SK-N-SH treated with all-trans-retinoic acid at 6 μM for 48 hours (cell line): Measurements from ENCODE around the gene DLG1.

Source experiments
- ATAC-seq: fragments of 200-7000 bp; cut with Tn5 transposase; 3 replicates; pipeline ENCODE4 v1.9.1; 2020; ENCODE audit warnings: mild to moderate bottlenecking, moderate library complexity
- ARNTL ChIP-seq: fragments of 450-650 bp; formaldehyde crosslinking; IDR thresholded peaks from 2 replicates; pipeline ENCODE4 v1.5.0; 2020; ENCODE audit warnings: low read depth, mild to moderate bottlenecking, moderate library complexity, borderline replicate concordance
- BACH2 ChIP-seq: fragments of 250-450 bp; sonication (Bioruptor Pico); IDR thresholded peaks from 2 replicates; pipeline ENCODE4 v1.9.0; 2021; ENCODE audit warnings: mild to moderate bottlenecking, borderline replicate concordance
- CREB5 ChIP-seq: fragments of 250-450 bp; sonication (Bioruptor Pico); IDR thresholded peaks from 2 replicates; pipeline ENCODE4 v1.5.1; 2020; ENCODE audit warnings: low read depth, mild to moderate bottlenecking, moderate library complexity
- CSDC2 ChIP-seq: fragments of 250-450 bp; sonication (Bioruptor Pico); IDR thresholded peaks from 2 replicates; pipeline ENCODE4 v1.5.0; 2020; ENCODE audit warnings: mild to moderate bottlenecking, moderate library complexity
- ESRRG ChIP-seq: fragments of 250-450 bp; sonication (Bioruptor Pico); IDR thresholded peaks from 2 replicates; pipeline ENCODE4 v1.6.1; 2021; ENCODE audit warnings: mild to moderate bottlenecking
- GLIS3 ChIP-seq: fragments of 250-450 bp; sonication (Bioruptor Pico); IDR thresholded peaks from 2 replicates; pipeline ENCODE4 v1.5.0; 2020; ENCODE audit warnings: mild to moderate bottlenecking, moderate library complexity
- ISL1 ChIP-seq: fragments of 250-450 bp; sonication (Bioruptor Pico); IDR thresholded peaks from 2 replicates; pipeline ENCODE4 v2.1.2; 2022; ENCODE audit warnings: mild to moderate bottlenecking, moderate library complexity
- OSR1 ChIP-seq: fragments of 250-450 bp; sonication (Bioruptor Pico); IDR thresholded peaks from 2 replicates; pipeline ENCODE4 v1.8.0; 2022; ENCODE audit warnings: moderate library complexity, mild to moderate bottlenecking, inconsistent platforms
- PATZ1 ChIP-seq: fragments of 250-450 bp; sonication (Bioruptor Pico); IDR thresholded peaks from 2 replicates; pipeline ENCODE4 v1.8.0; 2020; ENCODE audit warnings: mild to moderate bottlenecking, moderate library complexity, borderline replicate concordance
- PPARA ChIP-seq: fragments of 250-450 bp; sonication (Bioruptor Pico); IDR thresholded peaks from 2 replicates; pipeline ENCODE4 v1.5.0; 2020; ENCODE audit warnings: mild to moderate bottlenecking, borderline replicate concordance
- RARB ChIP-seq: fragments of 250-450 bp; sonication (Bioruptor Pico); IDR thresholded peaks from 2 replicates; pipeline ENCODE4 v1.8.0; 2021; ENCODE audit warnings: mild to moderate bottlenecking, moderate library complexity
- SNAI2 ChIP-seq: fragments of 250-450 bp; sonication (Bioruptor Pico); IDR thresholded peaks from 2 replicates; pipeline ENCODE4 v1.5.0; 2020; ENCODE audit warnings: mild to moderate bottlenecking, moderate library complexity
- TCF4 ChIP-seq: fragments of 250-450 bp; sonication (Bioruptor Pico); IDR thresholded peaks from 2 replicates; pipeline ENCODE4 v1.8.0; 2021; ENCODE audit warnings: mild to moderate bottlenecking, moderate library complexity, borderline replicate concordance
- TOX ChIP-seq: fragments of 250-450 bp; sonication (Bioruptor Pico); IDR thresholded peaks from 2 replicates; pipeline ENCODE4 v1.8.0; 2021; ENCODE audit warnings: mild to moderate bottlenecking, moderate library complexity, borderline replicate concordance
- TSHZ2 ChIP-seq: fragments of 250-450 bp; sonication (Bioruptor Pico); IDR thresholded peaks from 2 replicates; pipeline ENCODE4 v1.5.0; 2020; ENCODE audit warnings: mild to moderate bottlenecking, moderate library complexity
- ZC3H10 ChIP-seq: fragments of 250-450 bp; sonication (Bioruptor Pico); IDR thresholded peaks from 2 replicates; pipeline ENCODE4 v1.5.1; 2021; ENCODE audit warnings: mild to moderate bottlenecking, moderate library complexity
- ZFP30 ChIP-seq: fragments of 450-650 bp; formaldehyde crosslinking; IDR thresholded peaks from 2 replicates; pipeline ENCODE4 v1.5.0; 2022; ENCODE audit warnings: mild to moderate bottlenecking, moderate library complexity
- ZNF565 ChIP-seq: fragments of 450-650 bp; formaldehyde crosslinking; conservative IDR thresholded peaks from 2 replicates; pipeline ENCODE4 v1.5.0; 2020; ENCODE audit warnings: low read depth, mild to moderate bottlenecking, moderate library complexity

DLG1 gene

GRCh38 chr3:197137751-197138150 is 160.7 kb downstream of the DLG1 start:
- TF ChIP-seq ISL1 (no peak), SNAI2 (CRISPR knock-in tag) (no peak), ZC3H10 (CRISPR knock-in tag) (no peak), CREB5 (no peak), CSDC2 (CRISPR knock-in tag) (no peak), TOX (no peak), TSHZ2 (CRISPR knock-in tag) (no peak), PATZ1 (CRISPR knock-in tag) (no peak), ARNTL (CRISPR knock-in tag) (no peak)
- ATAC-seq, result no peak

GRCh38 chr3:197136744-197137143 is 161.7 kb downstream of the DLG1 start:
- TF ChIP-seq ARNTL (CRISPR knock-in tag), result no peak
- TF ChIP-seq GLIS3 (CRISPR knock-in tag), result no peak
- no peak for TF ChIP-seq PATZ1 (CRISPR knock-in tag)
- TF ChIP-seq TCF4 (CRISPR knock-in tag), result no peak
- no peak for TF ChIP-seq TSHZ2 (CRISPR knock-in tag)
- TF ChIP-seq TOX, result no peak
- no peak for TF ChIP-seq ZFP30 (CRISPR knock-in tag)
- TF ChIP-seq ISL1, result no peak
- no peak for TF ChIP-seq OSR1 (CRISPR knock-in tag)
- TF ChIP-seq PPARA (CRISPR knock-in tag), result no peak
- no peak for TF ChIP-seq ESRRG
- TF ChIP-seq ZNF565, result no peak
- TF ChIP-seq RARB (CRISPR knock-in tag), result no peak
- TF ChIP-seq CREB5, result no peak
- TF ChIP-seq ZC3H10 (CRISPR knock-in tag), result no peak
- TF ChIP-seq BACH2 (CRISPR knock-in tag), result no peak
- TF ChIP-seq, all 23 proteins: peak for 0
- no peak for ATAC-seq

GRCh38 chr3:197135212-197135611 is 163.2 kb downstream of the DLG1 start:
- no peak for ATAC-seq
- TF ChIP-seq OSR1 (CRISPR knock-in tag) (no peak), BACH2 (CRISPR knock-in tag) (no peak), ZC3H10 (CRISPR knock-in tag) (no peak), TOX (no peak)
- TF ChIP-seq, all 23 proteins: peak for 0
